Endothelial cell of umbilical vein (primary cell): ENCODE results near the gene ARSD. TPM values are rescaled to one million over a fixed set of nuclear protein-coding genes. Genes with fewer than 3 reads are reported as not detected.
A peak's percentile ranks its signal among the peaks of the same experiment; 100 is the strongest.
"Not testable (repeated sequence)": the region's sequence is repeated elsewhere in the genome, so short reads cannot be mapped to it uniquely, and the experiment has no call there.

Source experiments
- BruUV-seq: library from RNA; stranded (reverse); fragments of 400-500 nt; replicated peaks from 2 replicates; lab custom pipeline; 2021; lab: Mats Ljungman, UMichigan
- CTCF ChIA-PET: fragments of 300-600, 350-600 bp; sonication (Branson Sonifier 250); formaldehyde crosslinking; loops from one replicate; lab custom pipeline; 2021; ENCODE audit warnings: antibody characterized with exemption, inconsistent platforms; lab: Charles Lee
- POLR2A ChIA-PET: fragments of 300-600, 350-600 bp; sonication (Branson Sonifier 250); formaldehyde crosslinking; loops from one replicate; lab custom pipeline; 2021; ENCODE audit warnings: antibody characterized with exemption, inconsistent platforms; lab: Charles Lee
- DNase-seq: peaks from one replicate; pipeline ENCODE4 v3.0.0-alpha.2; 2011; ENCODE audit warnings: low read depth, low spot score
- FAIRE-seq: peaks from 2 replicates; lab custom pipeline; 2011; peaks lifted over from hg19 to GRCh38; lab: Jason Lieb, UNC
- H2AFZ ChIP-seq: 2 replicates; pipeline ENCODE4 v1.6.0; 2012; ENCODE audit warnings: low read depth, low read length, control low read depth, inconsistent platforms
- H3K27ac ChIP-seq: 2 replicates; pipeline ENCODE4 v1.5.1; 2011; ENCODE audit warnings: low read depth, mild to moderate bottlenecking, control low read depth, low read length, moderate library complexity; ENCODE audit not compliant: insufficient read depth
- H3K27me3 ChIP-seq, 2 experiments: 2 replicates each; pipeline versions ENCODE4 v1.6.0 to v1.6.1; 2011; ENCODE audit warnings: low read length in 2 of 2, mixed read lengths in 1 of 2; ENCODE audit not compliant: control insufficient read depth in 2 of 2, insufficient read depth in 2 of 2
- H3K36me3 ChIP-seq, 2 experiments: 2 replicates in 1 of 2; 3 replicates in 1 of 2; pipeline ENCODE4 v1.5.1; 2011; ENCODE audit warnings: low read length in 2 of 2, mild to moderate bottlenecking in 1 of 2, moderate library complexity in 1 of 2; ENCODE audit not compliant: control insufficient read depth in 2 of 2, insufficient read depth in 2 of 2; ENCODE audit errors: extremely low read depth in 1 of 2
- H3K4me1 ChIP-seq: 3 replicates; pipeline ENCODE4 v1.5.1; 2011; ENCODE audit warnings: mild to moderate bottlenecking, low read length; ENCODE audit not compliant: control insufficient read depth, insufficient read depth; ENCODE audit errors: extremely low read depth
- H3K4me2 ChIP-seq: 2 replicates; pipeline ENCODE4 v1.6.1; 2011; ENCODE audit warnings: low read length, control low read depth, mixed read lengths; ENCODE audit not compliant: insufficient read depth
- H3K4me3 ChIP-seq, 3 experiments: fragments of 200-600 bp in 1 of 3; sonication (generic), shearing (Covaris generic) in 1 of 3; replicated peaks in 1 of 3; 2 replicates each; pipeline ENCODE4 v1.5.1; 2011 to 2016; ENCODE audit warnings: control low read depth in 3 of 3, low read length in 3 of 3, mild to moderate bottlenecking in 2 of 3, inconsistent platforms in 1 of 3, low read depth in 1 of 3, moderate library complexity in 1 of 3; ENCODE audit not compliant: insufficient read depth in 1 of 3
- H3K79me2 ChIP-seq: 2 replicates; pipeline ENCODE4 v1.6.0; 2012; ENCODE audit warnings: low read length, inconsistent platforms; ENCODE audit not compliant: control insufficient read depth, insufficient read depth
- H3K9ac ChIP-seq: replicated peaks from 2 replicates; pipeline ENCODE3; 2011; ENCODE audit warnings: low read length, control low read depth; ENCODE audit not compliant: insufficient read depth; ENCODE audit errors: extremely low read depth
- H3K9me1 ChIP-seq: replicated peaks from 3 replicates; pipeline ENCODE4 v1.6.0; 2011; ENCODE audit warnings: mild to moderate bottlenecking, low read length; ENCODE audit not compliant: control insufficient read depth, insufficient read depth; ENCODE audit errors: extremely low read depth
- H3K9me3 ChIP-seq: replicated peaks from 2 replicates; pipeline ENCODE4 v1.5.1; 2012; ENCODE audit warnings: low read length, inconsistent platforms; ENCODE audit not compliant: control insufficient read depth, insufficient read depth
- H4K20me1 ChIP-seq: replicated peaks from 2 replicates; pipeline ENCODE3; 2011; ENCODE audit warnings: mild to moderate bottlenecking, low read length; ENCODE audit not compliant: control insufficient read depth, insufficient read depth; ENCODE audit errors: extremely low read depth
- FOS ChIP-seq: IDR thresholded peaks from 2 replicates; pipeline ENCODE4 v1.6.1; 2011; ENCODE audit warnings: mild to moderate bottlenecking, low read length, moderate library complexity, borderline replicate concordance; ENCODE audit not compliant: insufficient read depth
- GATA2 ChIP-seq: IDR thresholded peaks from 2 replicates; pipeline ENCODE4 v1.7.0; 2011; ENCODE audit warnings: low read depth, mild to moderate bottlenecking, moderate library complexity, mixed read lengths, low read length; ENCODE audit not compliant: insufficient read length, insufficient read depth
- POLR2AphosphoS5 ChIP-seq: IDR thresholded peaks from 2 replicates; pipeline ENCODE4 v1.6.1; 2012; ENCODE audit warnings: low read depth, mild to moderate bottlenecking, control low read depth, low read length, moderate library complexity; ENCODE audit not compliant: insufficient read depth
- dilution Hi-C: fragments of 300-500 bp; cut with MboI; formaldehyde crosslinking; loops from one replicate; pipeline ENCODE4 v1.15.0; 2019; ENCODE audit warnings: low sequenced_read_pairs; ENCODE audit not compliant: extremely low pct_ligation_motif_present
- intact Hi-C: fragments of 100-400 bp; cut with micrococcal nuclease; formaldehyde crosslinking; loops from one replicate; pipeline ENCODE4 v1.10.0; 2022
- polyA plus RNA-seq, 4 experiments: library from polyadenylated mRNA; depleted of rRNA in 3 of 4; stranded (reverse) in 3 of 4; unstranded in 1 of 4; fragments of >200 nt; gene quantifications; 2 replicates each; pipeline versions ENCODE4 v1.2.1 to v1.2.3, GENCODE V29; 2011 to 2012; ENCODE audit warnings: missing spikeins in 1 of 4
- total RNA-seq: library from RNA; stranded (reverse); gene quantifications from 2 replicates; pipeline ENCODE4 v1.2.3, GENCODE V29; 2021

ARSD gene
- total and polyA plus RNA-seq, 2 donors (not counting 3 experiments of a cell fraction or from before 2014, with no cell fraction given) = 15.5 to 18.6 TPM

GRCh38 chrX:2963992-2964794 is 35.1 kb upstream of the ARSD start:
- H3K36me3 ChIP-seq, H3K9me1 ChIP-seq, H3K79me2 ChIP-seq, H3K4me3 ChIP-seq, CTCF ChIA-PET, H4K20me1 ChIP-seq, H3K9me3 ChIP-seq, dilution Hi-C loops, H3K27me3 ChIP-seq: not testable (repeated sequence)
- BruUV-seq = TSS peak; percentile 94
- TF ChIP-seq FOS (peak; percentile 39), GATA2 (peak; percentile 70), POLR2AphosphoS5 (peak; percentile 15)
- Histone ChIP-seq H2AFZ (peak overlapping the region; percentile 73), H3K4me2 (peak overlapping the region; percentile 40), H3K27ac (peak overlapping the region; percentile 81), H3K9ac (peak overlapping the region; percentile 69), H3K4me1 (peaks cover 12% of the 10 kb centered on the region)
- POLR2A ChIA-PET = interaction anchor here (0.5 to 1.2 kb wide), 2 partner anchors 32 to 35 kb away, joined by 9 to 15 read pairs; partner anchors contain the start of gene ARSD
- intact Hi-C loops = loop anchor here (1.0 kb wide), 1 partner anchor 36 kb away; no protein-coding TSS in a partner anchor
- DNase-seq (peak; percentile 66), FAIRE-seq (peak; percentile 97)

- Histone ChIP-seq H3K9ac (peak overlapping the region; percentile 69), H3K4me1 (peaks cover 12% of the 10 kb centered on the region), H3K27ac (peak overlapping the region; percentile 81)
- H3K27me3 ChIP-seq, H2AFZ ChIP-seq, H3K4me3 ChIP-seq, H4K20me1 ChIP-seq, intact Hi-C loops, H3K9me3 ChIP-seq, dilution Hi-C loops, BruUV-seq, H3K4me2 ChIP-seq, CTCF ChIA-PET, DNase-seq, H3K9me1 ChIP-seq, H3K79me2 ChIP-seq, H3K36me3 ChIP-seq: not testable (repeated sequence)
- POLR2A ChIA-PET = interaction anchor here (1.2 kb wide), 1 partner anchor 35 kb away, joined by 15 read pairs; the partner anchor contains the start of gene ARSD
- FAIRE-seq = peak; percentile 59
Observed at GRCh38 chrX:2963449-2963848, 34.3 kb upstream of the ARSD start.
